SW 1271 (cell line): Measurements from ENCODE around the gene OR6C70.
"Not testable (repeated sequence)": the region's sequence is repeated elsewhere in the genome, so short reads cannot be mapped to it uniquely, and the experiment has no call there.

ENCODE experiments used
- DNase-seq, 2 experiments: peaks; one replicate each; lab custom pipeline; 2025; lab: John Stamatoyannopoulos, UW

OR6C70 gene

GRCh38 chr12:55470088-55470829, at the start of gene OR6C70:
TSS of gene OR6C70 (minus strand) at chr12:55470138. CDS start at chr12:55470138, 0 bp downstream.
- DNase-seq, result no peak

GRCh38 chr12:55516391-55516790, 46.5 kb upstream of the OR6C70 start:
- DNase-seq, result no peak

GRCh38 chr12:55515696-55516095, 45.8 kb upstream of the OR6C70 start:
- no peak for DNase-seq

DNA sequence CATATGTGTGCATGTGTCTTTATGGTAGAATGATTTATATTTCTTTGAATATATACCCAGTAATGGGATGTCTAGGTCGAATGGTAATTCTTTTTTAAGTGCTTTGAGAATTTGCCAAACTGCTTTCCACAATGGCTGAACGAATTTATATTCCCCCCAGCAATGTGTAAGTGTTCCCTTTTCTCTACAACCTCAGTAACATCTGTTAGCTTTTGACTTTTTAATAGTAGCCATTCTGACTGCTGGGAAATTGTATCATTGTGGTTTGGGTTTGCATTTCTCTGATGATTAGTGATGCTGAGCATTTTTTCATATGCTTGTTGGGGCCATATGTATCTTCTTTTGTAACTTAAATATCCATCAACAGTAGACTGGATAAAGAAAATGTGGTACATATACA, 31.7 kb upstream of the OR6C70 start:
- DNase-seq, result no peak

DNA sequence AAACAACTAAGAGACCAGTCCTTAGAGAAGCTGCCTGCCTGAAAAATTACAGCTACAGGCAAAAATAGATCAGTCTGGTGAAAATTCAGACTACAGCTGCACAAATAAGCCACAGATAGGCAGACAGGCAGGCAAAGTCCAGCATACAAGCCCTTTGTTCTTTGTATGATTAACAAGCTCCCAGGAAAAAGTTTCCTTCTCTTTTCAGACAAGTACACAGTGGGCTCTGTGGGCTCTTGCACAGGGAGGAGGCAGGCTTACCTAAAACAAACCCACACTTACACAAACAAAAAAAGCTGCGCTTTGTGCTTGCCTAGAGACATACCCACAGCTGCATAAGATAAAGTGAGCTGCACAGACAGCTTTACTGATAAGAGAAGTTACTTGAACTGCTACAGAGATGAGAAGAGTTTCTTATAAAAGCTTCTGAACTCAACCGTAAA, 29.9 kb upstream of the OR6C70 start:
- DNase-seq, result no peak

- no peak for DNase-seq
Observed at GRCh38 chr12:55499231-55499630, 29.3 kb upstream of the OR6C70 start.

GRCh38 chr12:55495490-55495889, 25.6 kb upstream of the OR6C70 start:
- no peak for DNase-seq

GRCh38 chr12:55492078-55492477, 22.1 kb upstream of the OR6C70 start, which contains the start of gene OR6C68:
TSS of gene OR6C68 (plus strand) at chr12:55492378. CDS start at chr12:55492378, 0 bp downstream.
- no peak for DNase-seq

GRCh38 chr12:55484284-55484683, 14.3 kb upstream of the OR6C70 start:
- DNase-seq, result not testable (repeated sequence)

GRCh38 chr12:55479136-55479535, 9.2 kb upstream of the OR6C70 start:
- DNase-seq, result not testable (repeated sequence)

GRCh38 chr12:55472264-55472663, 2.3 kb upstream of the OR6C70 start:
- no peak for DNase-seq

DNA sequence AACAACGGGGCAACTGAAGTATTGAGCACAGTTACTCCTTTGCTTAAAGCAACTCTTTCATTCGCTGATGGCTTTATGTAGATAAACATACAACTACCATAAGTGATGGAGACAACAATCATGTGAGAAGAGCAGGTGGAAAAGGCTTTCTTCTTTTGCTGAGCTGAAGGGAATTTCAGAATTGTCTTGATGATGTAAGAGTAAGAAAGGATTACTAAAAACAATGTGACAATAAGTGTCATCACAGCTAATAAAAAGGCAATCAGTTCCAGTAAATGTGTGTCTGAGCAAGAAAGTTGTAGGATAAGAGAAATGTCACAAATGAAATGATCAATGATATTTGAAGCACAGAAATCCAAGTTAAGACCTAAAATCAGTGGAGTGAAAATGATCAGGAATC, 647 bp downstream of the OR6C70 start:
- DNase-seq, result no peak

DNA sequence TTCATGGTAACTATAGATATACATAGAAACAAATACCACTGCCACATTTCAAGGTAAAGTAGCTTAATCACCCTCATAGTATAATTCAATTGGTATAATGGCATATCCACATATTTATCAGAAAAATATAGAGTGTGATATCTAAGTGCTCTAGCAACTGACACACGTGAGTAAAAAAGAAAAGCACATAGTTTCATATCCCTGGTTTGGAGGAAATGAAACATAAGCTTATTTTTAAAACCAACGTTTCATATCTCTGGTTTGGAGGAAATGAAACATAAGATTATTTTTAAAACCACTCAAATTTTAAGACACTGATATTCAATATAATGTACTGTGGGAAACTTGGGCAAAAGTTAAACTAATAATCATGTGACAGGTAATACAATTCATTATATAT, 2.1 kb downstream of the OR6C70 start:
- no peak for DNase-seq

- DNase-seq, result not testable (repeated sequence)
Observed at GRCh38 chr12:55464926-55465325, 5.0 kb downstream of the OR6C70 start.

DNA sequence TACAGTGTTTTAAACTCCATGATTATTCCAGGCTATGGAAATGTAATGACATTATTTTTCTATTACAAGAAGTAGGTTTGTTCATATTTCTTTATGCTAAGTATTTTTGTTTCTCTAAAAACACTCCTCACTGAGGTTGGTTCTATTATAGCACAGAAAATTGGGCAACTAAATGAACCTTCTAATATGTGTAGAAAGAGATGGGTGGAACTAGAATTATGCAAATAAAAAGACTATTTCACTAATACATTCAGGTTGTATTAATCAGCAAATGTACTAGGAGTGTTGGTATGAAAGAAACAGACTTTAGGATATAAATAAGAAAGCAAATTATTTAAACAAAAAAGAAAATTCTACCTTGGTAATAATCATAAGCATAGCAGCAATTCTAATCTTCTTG, 21.1 kb downstream of the OR6C70 start:
- DNase-seq, result no peak

DNA sequence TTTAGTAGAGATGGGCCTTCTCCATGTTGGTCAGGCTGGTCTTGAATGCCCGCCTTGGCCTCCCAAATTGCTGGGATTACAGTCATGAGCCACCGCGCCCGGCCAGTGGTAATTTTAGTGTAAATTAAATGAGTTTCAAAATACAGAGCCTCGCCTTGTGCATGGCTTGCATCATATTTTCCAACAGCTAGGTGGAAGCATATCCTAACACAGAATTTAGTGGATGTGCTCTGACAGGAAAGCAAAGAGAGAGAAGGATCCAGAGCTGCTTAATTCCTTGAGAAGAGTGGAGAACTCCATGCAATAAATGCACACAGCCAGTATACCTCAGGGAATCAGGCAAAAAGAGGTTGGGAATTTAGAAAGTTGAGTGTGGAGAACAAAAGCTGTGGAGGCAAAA, 23.6 kb downstream of the OR6C70 start:
- no peak for DNase-seq

DNA sequence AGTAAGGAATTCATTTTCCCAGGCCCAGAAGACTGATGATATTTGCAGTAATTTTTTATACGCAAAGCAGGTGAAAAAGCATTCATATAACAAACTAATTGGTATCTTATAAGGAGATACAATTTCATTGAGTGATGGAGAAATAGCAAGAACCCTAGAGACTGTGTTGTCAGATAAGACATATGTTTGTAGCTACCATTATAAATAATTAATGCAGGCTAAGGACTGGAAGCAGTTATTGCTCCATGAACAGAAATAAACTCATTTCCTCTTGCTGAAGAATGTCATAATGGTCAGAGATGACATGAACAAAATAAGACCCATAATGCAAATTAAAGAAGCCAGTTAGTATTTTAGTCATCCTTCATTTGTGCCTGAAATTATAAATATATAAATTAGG, 24.6 kb downstream of the OR6C70 start:
- DNase-seq, result no peak

DNA sequence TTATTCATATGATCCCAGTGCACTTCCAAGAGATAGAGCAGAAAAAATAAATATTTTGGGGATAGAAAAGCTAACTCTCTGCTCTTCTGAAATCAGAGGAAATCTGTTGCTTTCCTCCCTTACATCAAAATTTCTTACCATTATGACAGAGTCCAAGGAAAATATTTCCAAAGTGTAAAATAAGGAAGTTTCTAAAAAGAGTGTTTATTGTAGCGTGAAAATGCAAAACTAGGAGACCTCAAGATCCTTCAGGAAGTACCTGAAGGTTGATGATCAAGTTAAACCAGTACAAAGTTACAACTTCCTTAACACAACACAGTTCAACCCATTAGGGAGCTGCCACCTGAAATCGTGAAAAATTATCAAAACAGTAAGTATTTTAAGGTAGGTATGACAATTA, 26.2 kb downstream of the OR6C70 start, which contains the start of gene OR6C2:
Gene OR6C2 (plus strand): TSS at position 301 of the 400 bp plus-strand sequence. CDS start 8,138 bp downstream, outside the sequence.
- no peak for DNase-seq

- not testable (repeated sequence) for DNase-seq
Observed at GRCh38 chr12:55441233-55441632, 28.7 kb downstream of the OR6C70 start.

GRCh38 chr12:55428331-55429243, 41.4 kb downstream of the OR6C70 start:
- DNase-seq, result no peak

DNA sequence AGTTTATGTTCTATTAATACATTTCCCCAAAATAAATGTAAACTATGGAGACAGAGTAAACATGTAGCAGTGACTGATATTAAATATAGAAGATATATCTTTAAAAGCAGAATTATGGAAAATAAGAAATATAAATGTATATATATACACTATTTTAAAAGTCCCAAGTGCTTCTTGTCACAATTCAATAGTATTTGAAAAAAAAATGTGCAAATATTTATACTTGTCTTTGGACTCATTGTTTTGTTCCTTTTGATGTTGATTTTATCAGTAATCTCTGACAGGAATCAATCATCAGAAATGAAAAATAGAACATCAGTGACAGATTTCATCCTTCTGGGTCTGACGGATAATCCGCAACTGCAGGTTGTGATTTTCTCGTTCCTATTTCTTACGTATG, 44.0 kb downstream of the OR6C70 start, which contains the start of gene OR6C76:
Gene OR6C76 (plus strand): TSS at position 301 of the 400 bp plus-strand sequence. CDS start 0 bp downstream, at position 301.
- no peak for DNase-seq

GRCh38 chr12:55420307-55420962, 49.5 kb downstream of the OR6C70 start:
- no peak for DNase-seq
